ENCODE measurements around the gene CCSER1. TPM values are rescaled to one million over a fixed set of nuclear protein-coding genes. Genes with fewer than 3 reads are reported as not detected.

Gene CCSER1
- total RNA-seq, 1 donor from 2014 or later = 15.7 TPM

- intact Hi-C loops (cut with DNase I) = no loop called here
- DNase-seq (ENCODE audit: low spot score) = no peak
These were observed 823.8 kb downstream of the CCSER1 start for GRCh38 chr4:90951037-90951436.

- intact Hi-C loops (cut with DNase I) = no loop called here
- DNase-seq (ENCODE audit: low spot score) = no peak
These were observed 831.2 kb downstream of the CCSER1 start for GRCh38 chr4:90958256-90958895.

DNA sequence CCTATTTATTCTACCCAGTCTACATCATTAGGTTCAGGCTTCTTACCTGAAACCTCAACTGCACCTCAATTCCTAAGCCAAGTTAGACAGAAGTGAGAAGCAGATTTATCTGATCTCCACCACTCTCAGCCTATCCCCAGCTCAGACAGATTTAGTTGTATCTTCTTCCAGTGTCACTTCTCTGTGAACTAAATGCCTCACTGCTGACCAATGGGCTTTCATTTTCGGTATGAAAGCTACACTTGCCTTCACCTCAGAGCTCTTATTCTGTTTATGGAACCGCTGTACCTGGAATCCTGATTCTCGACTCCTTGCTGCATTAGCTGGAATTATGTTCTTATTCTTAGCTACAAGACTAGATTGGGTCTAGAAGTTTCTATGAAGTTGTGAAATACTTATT, 833.2 kb downstream of the CCSER1 start:
- intact Hi-C loops (cut with DNase I) = no loop called here
- DNase-seq (ENCODE audit: low spot score) = no peak

GRCh38 chr4:90960840-90961239, 833.6 kb downstream of the CCSER1 start:
- intact Hi-C loops (cut with DNase I) = no loop called here
- DNase-seq (ENCODE audit: low spot score) = no peak

DNA sequence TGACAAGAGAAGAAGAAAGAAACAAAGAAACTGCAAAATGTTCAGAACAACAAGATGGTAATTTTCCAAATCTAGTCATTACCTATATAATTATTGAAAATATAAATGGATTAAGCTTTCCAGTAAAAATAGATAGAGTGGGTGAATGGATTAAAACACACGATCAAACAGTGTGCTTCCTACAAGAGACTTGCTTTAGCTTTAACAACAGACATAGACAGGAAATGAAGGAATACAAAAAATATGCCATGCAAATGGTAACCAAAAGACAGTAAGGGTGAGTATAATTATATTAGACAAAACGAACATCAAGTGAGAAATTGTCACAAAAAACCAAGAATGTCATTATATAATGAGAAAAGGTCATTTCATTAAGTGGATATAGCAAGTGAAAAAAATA, 842.8 kb downstream of the CCSER1 start:
- no peak for DNase-seq (ENCODE audit: low spot score)
- intact Hi-C loops (cut with DNase I) = no loop called here

DNA sequence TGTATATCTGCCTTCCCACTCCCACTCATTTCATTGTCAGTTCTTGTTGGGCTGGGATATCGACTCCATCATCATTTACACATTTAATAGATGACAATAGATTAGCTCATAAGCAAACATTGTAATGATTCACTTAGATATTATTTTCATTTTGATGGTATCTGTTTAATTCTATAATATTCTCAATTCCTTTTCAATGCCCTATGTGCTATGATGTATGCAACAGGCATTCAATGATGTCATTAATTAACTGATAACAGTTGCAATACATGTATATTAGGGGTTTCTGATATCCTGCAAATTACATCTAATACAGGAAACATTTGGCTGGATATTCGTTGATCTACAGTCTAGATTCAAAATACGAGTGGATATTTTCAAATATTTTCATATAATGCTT, 850.5 kb downstream of the CCSER1 start:
- no peak for DNase-seq (ENCODE audit: low spot score)
- intact Hi-C loops (cut with DNase I) = no loop called here

- intact Hi-C loops (cut with DNase I) = no loop called here
- no peak for DNase-seq (ENCODE audit: low spot score)
These were observed 852.4 kb downstream of the CCSER1 start for GRCh38 chr4:90979556-90979955.

DNA sequence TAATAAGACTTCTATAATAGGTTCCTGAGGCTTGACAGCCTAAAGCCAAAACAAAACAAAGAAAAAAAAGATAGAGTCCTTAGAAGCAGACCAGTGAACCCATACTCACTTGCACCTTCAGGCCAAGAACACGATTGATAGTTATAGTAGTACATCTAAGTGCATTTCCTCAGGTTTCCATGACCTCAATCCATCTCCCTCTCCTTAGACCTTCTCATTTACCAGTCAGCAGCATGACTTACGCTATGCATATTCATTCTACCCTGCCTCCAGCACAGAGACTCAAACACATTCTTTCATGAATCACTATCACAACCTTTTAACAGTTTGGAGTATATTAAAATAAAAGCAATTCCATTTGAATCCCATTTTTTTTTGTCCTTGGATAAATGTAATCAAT, 855.6 kb downstream of the CCSER1 start:
- intact Hi-C loops (cut with DNase I) = no loop called here
- DNase-seq (ENCODE audit: low spot score) = no peak

GRCh38 chr4:90990284-90990683, 863.1 kb downstream of the CCSER1 start:
- intact Hi-C loops (cut with DNase I) = no loop called here
- DNase-seq (ENCODE audit: low spot score) = no peak

DNA sequence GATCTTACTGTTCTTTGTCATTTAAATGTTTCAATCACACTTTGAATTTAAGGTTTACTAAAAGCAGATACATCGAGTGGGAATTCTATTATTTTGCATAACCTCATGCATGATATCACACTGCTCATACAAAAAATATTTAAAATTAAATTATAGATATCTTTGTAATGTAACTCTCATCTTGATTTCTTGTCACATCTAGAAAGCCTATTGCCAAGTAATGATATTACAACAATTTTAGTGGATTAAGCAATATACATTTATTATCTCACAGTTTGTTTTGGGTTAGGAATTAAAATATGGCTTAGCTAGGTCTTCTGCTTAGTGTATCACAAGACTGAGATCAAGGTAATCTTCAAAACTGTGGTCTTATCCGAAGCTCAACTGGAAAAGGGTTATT, 865.0 kb downstream of the CCSER1 start:
- intact Hi-C loops (cut with DNase I) = no loop called here
- DNase-seq (ENCODE audit: low spot score) = no peak

- intact Hi-C loops (cut with DNase I) = no loop called here
These were observed 867.8 kb downstream of the CCSER1 start for GRCh38 chr4:90994851-90995574.

DNA sequence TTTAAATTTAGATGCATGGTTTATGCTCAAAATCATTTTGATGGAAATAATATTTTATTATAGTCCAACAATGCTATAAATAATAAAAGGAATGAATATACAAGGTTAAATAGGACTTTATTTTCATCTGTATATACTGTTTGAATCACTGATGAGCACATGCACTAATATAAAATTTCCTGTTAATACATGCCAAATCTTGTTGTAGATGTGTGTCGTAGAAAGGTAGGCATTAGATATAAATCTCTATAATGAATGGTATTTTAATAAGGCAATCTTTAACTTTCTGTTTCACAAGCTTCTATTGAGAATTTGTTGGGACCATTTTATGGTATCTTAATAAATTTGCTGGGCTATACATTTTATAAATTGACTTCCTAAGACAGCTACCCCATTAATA, 868.8 kb downstream of the CCSER1 start:
- intact Hi-C loops (cut with DNase I) = no loop called here
- no peak for DNase-seq (ENCODE audit: low spot score)

More at GRCh38 chr4:90994851-90995574, 867.8 kb downstream of the CCSER1 start:
- no peak for DNase-seq (ENCODE audit: low spot score)

DNA sequence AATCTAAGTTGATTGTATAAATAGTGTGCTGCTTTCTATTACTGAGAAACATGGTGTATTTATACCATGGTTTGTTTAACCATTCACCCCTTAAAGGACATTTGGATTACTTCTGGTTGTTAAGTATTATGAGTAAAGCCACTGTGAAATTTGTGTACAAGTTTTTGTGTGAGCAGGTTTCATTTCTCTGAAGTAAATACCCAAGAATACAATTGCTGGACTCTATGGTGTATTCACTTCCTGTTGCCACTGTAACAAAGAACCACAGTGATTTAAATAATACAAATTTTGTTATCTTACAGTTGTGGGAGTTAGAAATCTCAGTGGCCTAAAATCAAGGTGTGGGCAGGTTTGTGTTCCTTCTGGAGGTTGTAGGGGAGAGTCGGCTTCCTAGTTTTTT, 869.6 kb downstream of the CCSER1 start:
- no peak for DNase-seq (ENCODE audit: low spot score)
- intact Hi-C loops (cut with DNase I) = no loop called here

DNA sequence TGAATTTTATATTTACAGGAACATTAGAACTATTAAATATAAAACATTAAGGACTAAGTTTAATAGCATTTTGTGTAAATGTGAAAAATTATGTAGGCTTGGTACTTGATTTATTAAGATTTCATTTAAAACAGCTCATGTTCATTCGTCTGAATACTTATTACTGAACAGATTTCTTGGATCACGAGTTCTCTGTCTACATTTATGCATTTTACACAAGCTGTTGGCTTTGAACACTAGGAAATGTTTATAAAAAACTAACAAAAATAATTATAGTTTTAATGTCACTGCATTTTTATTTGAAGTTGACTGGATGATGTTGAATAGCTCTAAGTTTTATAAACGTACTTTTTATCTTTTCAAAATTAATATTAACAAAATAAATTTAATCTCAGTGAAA, 888.7 kb downstream of the CCSER1 start:
- intact Hi-C loops (cut with DNase I) = no loop called here
- no peak for DNase-seq (ENCODE audit: low spot score)

- DNase-seq (ENCODE audit: low spot score) = no peak
- intact Hi-C loops (cut with DNase I) = no loop called here
These were observed 892.3 kb downstream of the CCSER1 start for GRCh38 chr4:91019513-91019912.

DNA sequence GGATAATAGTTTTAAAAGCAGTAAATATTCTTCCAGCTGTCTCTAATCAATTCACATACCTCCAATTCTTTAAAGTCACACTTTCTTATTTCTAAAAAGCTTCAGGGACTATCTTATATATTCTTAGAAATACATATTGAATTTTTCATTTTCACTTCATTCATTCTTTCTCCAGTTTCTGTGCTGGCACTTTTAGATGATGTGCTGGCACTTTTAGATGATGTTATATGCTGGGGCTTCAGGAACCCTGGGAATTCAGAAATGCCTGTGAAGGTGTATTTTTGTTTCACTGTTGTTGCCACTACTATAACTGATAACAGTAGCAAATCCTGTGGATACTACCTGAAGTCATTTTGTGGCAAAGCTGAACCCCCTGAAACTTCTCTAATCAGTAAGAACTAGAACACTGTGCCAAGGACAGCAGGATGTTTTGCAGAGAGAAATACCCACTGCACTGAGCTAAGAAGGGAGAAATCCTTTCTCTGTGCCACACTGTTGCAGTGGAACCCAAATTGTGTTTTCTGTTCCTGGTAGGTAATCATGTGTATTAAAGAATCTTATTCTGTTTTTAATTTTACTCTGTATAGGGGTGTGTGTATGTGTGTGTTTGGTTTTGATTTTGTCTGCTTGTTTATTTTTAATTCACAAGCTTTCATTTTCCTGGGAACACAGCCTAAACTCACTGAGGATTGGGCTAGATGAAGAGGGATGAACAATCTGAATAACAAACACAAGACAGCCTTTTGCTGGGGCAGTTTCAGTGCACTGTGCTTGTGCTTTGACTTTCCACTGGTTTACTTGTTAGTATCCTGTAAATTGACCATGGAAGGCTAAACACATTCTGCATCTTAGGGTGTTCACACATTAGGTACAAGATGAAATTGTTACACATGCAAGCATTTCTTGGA, 898.3 kb downstream of the CCSER1 start:
- intact Hi-C loops (cut with DNase I) = no loop called here
- DNase-seq (ENCODE audit: low spot score) = no peak

DNA sequence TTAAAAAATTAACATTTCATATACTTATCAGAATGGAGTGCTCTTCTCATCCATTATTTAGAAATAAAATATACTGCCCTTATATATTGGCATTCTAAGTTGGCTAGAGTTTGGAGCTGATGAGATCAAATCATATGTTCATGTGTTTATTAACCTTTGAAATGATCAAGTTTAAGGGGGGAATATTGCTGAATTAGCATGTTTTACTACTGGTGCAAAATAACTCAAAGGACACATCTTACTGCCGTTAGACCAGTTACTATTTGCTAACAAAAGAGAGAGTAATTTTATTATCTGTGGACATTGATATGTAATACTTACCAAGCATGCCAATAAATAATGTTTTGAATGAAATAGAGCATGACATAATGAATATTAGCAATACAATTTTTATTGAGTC, 901.0 kb downstream of the CCSER1 start:
- intact Hi-C loops (cut with DNase I) = no loop called here
- no peak for DNase-seq (ENCODE audit: low spot score)

DNA sequence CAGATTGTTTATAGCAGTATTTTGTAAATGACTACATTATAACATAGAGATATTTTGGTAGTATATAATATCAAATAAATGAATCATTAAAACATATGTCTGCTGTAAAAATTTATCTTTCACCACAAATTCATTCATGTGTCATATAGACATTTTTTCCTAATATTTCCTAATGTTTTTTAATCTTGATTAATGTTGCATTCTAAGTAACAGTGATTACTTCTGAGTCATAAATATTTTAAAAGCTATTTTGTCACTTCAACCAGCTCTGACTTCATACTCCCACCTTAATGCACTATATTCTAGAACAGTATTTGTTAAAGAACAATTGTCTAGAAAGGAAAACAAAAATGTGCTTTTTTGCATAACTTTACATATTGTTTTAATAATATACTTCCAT, 904.6 kb downstream of the CCSER1 start:
- intact Hi-C loops (cut with DNase I) = no loop called here
- DNase-seq (ENCODE audit: low spot score) = no peak

DNA sequence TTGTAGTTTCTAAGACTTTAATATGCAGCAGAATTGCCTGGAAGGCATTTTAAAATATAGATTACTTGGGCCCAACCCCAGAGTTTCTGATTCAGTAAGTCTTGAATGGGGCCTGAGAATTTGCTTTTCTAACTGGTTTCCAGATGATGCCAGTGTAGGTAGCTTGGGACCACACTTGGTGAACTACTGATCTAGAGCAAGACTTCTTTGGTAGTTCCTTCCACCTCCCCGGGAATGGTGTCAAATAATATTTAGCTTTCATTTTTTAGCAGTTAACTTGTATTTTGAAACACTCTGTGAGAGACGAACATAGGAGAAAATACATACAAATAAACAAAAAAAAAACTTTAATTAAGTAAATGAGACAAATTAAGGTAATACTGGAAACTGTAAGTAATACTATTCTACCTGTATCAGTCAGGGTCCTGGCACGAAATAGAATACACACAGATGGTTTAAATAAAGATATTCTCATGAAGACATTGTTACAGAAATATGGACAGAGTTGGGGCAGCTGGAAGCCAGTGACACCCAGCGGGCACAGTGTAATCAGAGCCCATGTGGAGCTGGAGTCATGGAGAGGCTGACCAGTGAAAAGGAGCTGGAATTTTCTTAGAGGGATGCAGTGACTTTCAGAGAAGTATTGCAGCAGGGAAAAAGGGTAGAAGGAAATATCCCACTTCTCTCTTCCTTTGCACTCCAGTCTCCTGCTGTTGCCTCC, 905.7 kb downstream of the CCSER1 start:
- no peak for DNase-seq (ENCODE audit: low spot score)
- intact Hi-C loops (cut with DNase I) = no loop called here

DNA sequence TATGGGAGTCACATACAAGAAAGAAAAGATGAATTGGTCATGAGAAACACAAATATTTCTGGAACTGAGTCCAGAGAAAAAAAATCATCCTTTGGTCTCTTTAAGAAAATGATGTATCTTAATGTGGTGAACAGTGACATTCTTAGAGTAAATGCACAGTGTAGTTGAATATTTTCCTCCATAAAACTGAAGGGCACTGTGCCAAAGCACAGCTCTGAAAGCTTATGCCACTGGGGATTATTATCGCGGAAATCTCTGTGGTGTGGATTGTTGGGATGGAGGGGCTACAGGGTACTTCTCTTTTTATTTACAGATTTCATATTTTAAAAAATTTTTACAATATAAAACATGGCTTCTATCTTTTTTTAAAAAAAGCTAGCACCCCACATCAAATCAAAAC, 908.1 kb downstream of the CCSER1 start:
- intact Hi-C loops (cut with DNase I) = no loop called here
- DNase-seq (ENCODE audit: low spot score) = no peak

Data from cardiac septum (tissue), 1 donor.